ENCODE data around the gene SETD3. TPM values are rescaled to one million over a fixed set of nuclear protein-coding genes. Genes with fewer than 3 reads are reported as not detected.

SETD3 gene
- total RNA-seq, 2 donors from 2014 or later = 34.6 to 39.4 TPM

GRCh38 chr14:99476864-99477263 lies 3.8 kb downstream of the SETD3 start:
- peaks cover 22% of the 10 kb centered on the region for H3K4me1 ChIP-seq
- no peak overlapping the region for H3K4me3 ChIP-seq
- 24 to 33% methylated on average over 1 of the region's 1 CpG for WGBS, 2 donors
- DNase-seq (no peak), ATAC-seq (no peak)
- intact Hi-C loops (cut with DNase I) = no loop called here
- H3K36me3 ChIP-seq (replicated peaks in 1 of 2; ENCODE audit: insufficient read depth in 1 of 2, low read depth in 2 of 2) = no peaks in the 10 kb centered on the region
- no peak overlapping the region for H3K27ac ChIP-seq
- no peak for TF ChIP-seq POLR2A (IDR thresholded peaks at IDR 0.05)
- no peak for TF ChIP-seq CTCF (IDR thresholded peaks at IDR 0.05)
- H3K27me3 ChIP-seq = no peaks in the 10 kb centered on the region
- no peaks in the 10 kb centered on the region for H3K9me3 ChIP-seq

GRCh38 chr14:99475660-99476059 lies 5.0 kb downstream of the SETD3 start:
- Histone ChIP-seq H3K4me1 (peaks cover 22% of the 10 kb centered on the region), H3K9me3 (no peaks in the 10 kb centered on the region), H3K27ac (no peak overlapping the region), H3K36me3 (replicated peaks in 1 of 2; ENCODE audit: insufficient read depth in 1 of 2, low read depth in 2 of 2) (no peaks in the 10 kb centered on the region), H3K4me3 (no peak overlapping the region), H3K27me3 (no peaks in the 10 kb centered on the region)
- TF ChIP-seq POLR2A (IDR thresholded peaks at IDR 0.05) (no peak), CTCF (IDR thresholded peaks at IDR 0.05) (no peak)
- 61 to 72% methylated on average over 2 of the region's 2 CpGs for WGBS, 2 donors
- intact Hi-C loops (cut with DNase I) = no loop called here
- DNase-seq = no peak
- ATAC-seq = no peak

- Histone ChIP-seq H3K4me1 (peaks cover 22% of the 10 kb centered on the region), H3K27ac (no peak overlapping the region), H3K4me3 (no peak overlapping the region), H3K9me3 (no peaks in the 10 kb centered on the region), H3K27me3 (no peaks in the 10 kb centered on the region), H3K36me3 (replicated peaks in 1 of 2; ENCODE audit: insufficient read depth in 1 of 2, low read depth in 2 of 2) (no peaks in the 10 kb centered on the region)
- TF ChIP-seq CTCF (IDR thresholded peaks at IDR 0.05) (peak in 1 of 7 experiments; percentile 19), POLR2A (IDR thresholded peaks at IDR 0.05) (no peak)
- no peak for ATAC-seq
- DNase-seq = peak in 3 of 4 donors; percentile 14 to 36 (median 20)
- intact Hi-C loops (cut with DNase I) = no loop called here
- WGBS, 2 donors = 16 to 21% methylated on average over 8 to 9 of the region's 9 CpGs
Observed at GRCh38 chr14:99475179-99475578, 5.5 kb downstream of the SETD3 start.

- Histone ChIP-seq H3K27ac (no peak overlapping the region), H3K9me3 (no peaks in the 10 kb centered on the region), H3K27me3 (no peaks in the 10 kb centered on the region), H3K36me3 (replicated peaks in 1 of 2; ENCODE audit: insufficient read depth in 1 of 2, low read depth in 2 of 2) (no peaks in the 10 kb centered on the region), H3K4me3 (no peak overlapping the region), H3K4me1 (peaks cover 12% of the 10 kb centered on the region)
- DNase-seq (no peak), ATAC-seq (no peak)
- no peak for TF ChIP-seq CTCF (IDR thresholded peaks at IDR 0.05)
- no peak for TF ChIP-seq POLR2A (IDR thresholded peaks at IDR 0.05)
- intact Hi-C loops (cut with DNase I) = no loop called here
- WGBS, 2 donors = 87 to 92% methylated on average over 3 of the region's 3 CpGs
Observed at GRCh38 chr14:99473458-99473857, 7.2 kb downstream of the SETD3 start.

GRCh38 chr14:99472937-99473336 lies 7.7 kb downstream of the SETD3 start:
- Histone ChIP-seq H3K36me3 (replicated peaks in 1 of 2; ENCODE audit: insufficient read depth in 1 of 2, low read depth in 2 of 2) (no peaks in the 10 kb centered on the region), H3K27me3 (no peaks in the 10 kb centered on the region), H3K27ac (no peak overlapping the region), H3K9me3 (no peaks in the 10 kb centered on the region), H3K4me1 (peaks cover 8% of the 10 kb centered on the region), H3K4me3 (no peak overlapping the region)
- TF ChIP-seq POLR2A (IDR thresholded peaks at IDR 0.05) = no peak
- TF ChIP-seq CTCF (IDR thresholded peaks at IDR 0.05) = no peak
- no peak for ATAC-seq
- intact Hi-C loops (cut with DNase I) = no loop called here
- DNase-seq = no peak
- 57 to 58% methylated on average over 4 of the region's 4 CpGs for WGBS, 2 donors
